GM21786 (cell line): ENCODE data around the gene TEC.
A peak's percentile ranks its signal among the peaks of the same experiment; 100 is the strongest.
"Not testable (repeated sequence)": the region's sequence is repeated elsewhere in the genome, so short reads cannot be mapped to it uniquely, and the experiment has no call there.

Experiments
- ATAC-seq: cut with Tn5 transposase; IDR thresholded peaks from one replicate; pipeline ENCODE4 v1.9.1; 2021; ENCODE audit not compliant: unreplicated experiment

The TEC gene

GRCh38 chr4:48268956-48269860, at the start of gene TEC:
Gene TEC, minus strand, starts transcription at chr4:48269838. Its CDS starts 41,224 bp downstream, at chr4:48228614.
- ATAC-seq: peak; percentile 19

GRCh38 chr4:48315728-48316630, 46.3 kb upstream of the TEC start:
- peak; percentile 68 for ATAC-seq

- ATAC-seq: not testable (repeated sequence)
Measured at GRCh38 chr4:48314746-48315145, 45.1 kb upstream of the TEC start.

GRCh38 chr4:48311896-48312295, 42.3 kb upstream of the TEC start:
- no peak for ATAC-seq

GRCh38 chr4:48308901-48309300, 39.3 kb upstream of the TEC start:
- no peak for ATAC-seq

- ATAC-seq: peak; percentile 53
Measured at GRCh38 chr4:48307528-48307927, 37.9 kb upstream of the TEC start.

GRCh38 chr4:48305508-48305907, 35.9 kb upstream of the TEC start:
- no peak for ATAC-seq

GRCh38 chr4:48300004-48300403, 30.4 kb upstream of the TEC start:
- ATAC-seq: no peak

- no peak for ATAC-seq
Measured at GRCh38 chr4:48299560-48299959, 29.9 kb upstream of the TEC start.

- ATAC-seq: no peak
Measured at GRCh38 chr4:48297256-48297846, 27.7 kb upstream of the TEC start.

- ATAC-seq: peak; percentile 96
Measured at GRCh38 chr4:48296365-48296764, 26.7 kb upstream of the TEC start.

- ATAC-seq: no peak
Measured at GRCh38 chr4:48295116-48295515, 25.5 kb upstream of the TEC start.

GRCh38 chr4:48292218-48292790, 22.7 kb upstream of the TEC start:
- not testable (repeated sequence) for ATAC-seq

- no peak for ATAC-seq
Measured at GRCh38 chr4:48290146-48290772, 20.6 kb upstream of the TEC start.

GRCh38 chr4:48286060-48286459, 16.4 kb upstream of the TEC start:
- ATAC-seq: not testable (repeated sequence)

GRCh38 chr4:48285640-48286039, 16.0 kb upstream of the TEC start:
- not testable (repeated sequence) for ATAC-seq

GRCh38 chr4:48275686-48276085, 6.0 kb upstream of the TEC start:
- ATAC-seq: peak; percentile 8

GRCh38 chr4:48275247-48275646, 5.6 kb upstream of the TEC start:
- peak; percentile 30 for ATAC-seq

GRCh38 chr4:48271626-48272025, 2.0 kb upstream of the TEC start:
- ATAC-seq: no peak

- peak; percentile 20 for ATAC-seq
Measured at GRCh38 chr4:48270951-48271473, 1.4 kb upstream of the TEC start.
